PC-3 (cell line): Measurements from ENCODE around the gene FLNB. TPM values are rescaled to one million over a fixed set of nuclear protein-coding genes. Genes with fewer than 3 reads are reported as not detected.

ENCODE experiments used
- ATAC-seq: fragments of 200-7000 bp; cut with Tn5 transposase; 2 replicates; pipeline ENCODE4 v1.9.1; 2020; ENCODE audit warnings: mild to moderate bottlenecking, moderate library complexity
- BruUV-seq: library from RNA; stranded (reverse); fragments of 400-500 nt; replicated peaks from 2 replicates; lab custom pipeline; 2021; lab: Mats Ljungman, UMichigan
- CTCF ChIA-PET: fragments of 300-600 bp; sonication (Branson Sonifier 250); formaldehyde crosslinking; loops from one replicate; lab custom pipeline; 2022; ENCODE audit warnings: antibody characterized with exemption; lab: Charles Lee
- POLR2A ChIA-PET: fragments of 300-600 bp; sonication (Branson Sonifier 250); formaldehyde crosslinking; loops from one replicate; lab custom pipeline; 2022; ENCODE audit warnings: antibody characterized with exemption; ENCODE audit not compliant: unreplicated experiment; lab: Charles Lee
- DNase-seq: peaks from one replicate; pipeline ENCODE4 v3.0.0-alpha.2; 2015
- H2AFZ ChIP-seq: fragments of 300-600 bp; sonication (generic); 2 replicates; pipeline ENCODE4 v1.6.0; 2016; ENCODE audit warnings: antibody characterized with exemption, low read length
- H3F3A ChIP-seq: fragments of 300-600 bp; sonication (generic); one replicate; pipeline ENCODE4 v1.6.0; 2017; ENCODE audit warnings: antibody characterized with exemption, low read length, control low read depth, mild to moderate bottlenecking; ENCODE audit not compliant: unreplicated experiment
- H3K27ac ChIP-seq: fragments of 300-600 bp; sonication (generic); 2 replicates; pipeline ENCODE4 v1.5.1; 2016; ENCODE audit warnings: mild to moderate bottlenecking, low read length
- H3K27me3 ChIP-seq: fragments of 300-600 bp; sonication (generic); 2 replicates; pipeline ENCODE4 v1.6.1; 2016; ENCODE audit warnings: low read length, mixed read lengths
- H3K36me3 ChIP-seq: fragments of 300-600 bp; sonication (generic); 2 replicates; pipeline ENCODE4 v1.6.1; 2016; ENCODE audit warnings: low read depth, mixed run types, low read length, mixed read lengths
- H3K4me1 ChIP-seq: fragments of 300-600 bp; sonication (generic); 2 replicates; pipeline ENCODE4 v1.5.1; 2016; ENCODE audit warnings: low read length; ENCODE audit not compliant: insufficient read depth
- H3K4me2 ChIP-seq: fragments of 300-600 bp; sonication (generic); 2 replicates; pipeline ENCODE4 v1.6.0; 2016; ENCODE audit warnings: low read length
- H3K4me3 ChIP-seq: fragments of 300-600 bp; sonication (generic); 2 replicates; pipeline ENCODE4 v1.5.1; 2016; ENCODE audit warnings: mild to moderate bottlenecking, low read length, mixed read lengths
- H3K79me2 ChIP-seq: fragments of 300-600 bp; sonication (generic); 2 replicates; pipeline ENCODE4 v1.6.1; 2017; ENCODE audit warnings: low read length, mixed read lengths
- H3K9ac ChIP-seq: fragments of 300-600 bp; sonication (generic); 2 replicates; pipeline ENCODE4 v1.6.0; 2016; ENCODE audit warnings: mild to moderate bottlenecking, low read length
- H3K9me2 ChIP-seq: fragments of 300-600 bp; sonication (generic); replicated peaks from 2 replicates; pipeline ENCODE4 v1.6.1; 2016; ENCODE audit warnings: mixed run types, low read length, mixed read lengths
- H3K9me3 ChIP-seq: fragments of 300-600 bp; sonication (generic); 2 replicates; pipeline ENCODE4 v1.6.1; 2016; ENCODE audit warnings: low read length, mixed read lengths
- H4K20me1 ChIP-seq: fragments of 300-600 bp; sonication (generic); 2 replicates; pipeline ENCODE4 v1.6.1; 2016; ENCODE audit warnings: low read length, mixed read lengths
- EZH2 ChIP-seq: fragments of 300-600 bp; sonication (generic); IDR thresholded peaks from one replicate; pipeline ENCODE4 v1.6.1; 2017; ENCODE audit warnings: antibody characterized with exemption, mild to moderate bottlenecking, low read length; ENCODE audit not compliant: unreplicated experiment
- EZH2phosphoT487 ChIP-seq: fragments of 300-600 bp; sonication (generic); IDR thresholded peaks from 2 replicates; pipeline ENCODE4 v1.6.1; 2018; ENCODE audit warnings: mild to moderate bottlenecking, antibody characterized with exemption, low read length, borderline replicate concordance
- intact Hi-C: fragments of 100-400 bp; cut with micrococcal nuclease; formaldehyde crosslinking; loops from 2 replicates; pipeline ENCODE4 v1.9.0; 2023
- total RNA-seq: library from RNA; depleted of rRNA; stranded (reverse); fragments of >200 nt; gene quantifications from 2 replicates; pipeline ENCODE4 v1.2.3, GENCODE V29; 2014
- TF ChIP-seq, protein P1 (sequence below): fragments of 300-600 bp; sonication (generic); conservative IDR thresholded peaks from 2 replicates; pipeline ENCODE4 v1.5.1; 2017; ENCODE audit warnings: antibody characterized with exemption, low read depth, mild to moderate bottlenecking, low read length

The FLNB gene
- total RNA-seq, 1 experiment from 2014 or later: 505 TPM

DNA sequence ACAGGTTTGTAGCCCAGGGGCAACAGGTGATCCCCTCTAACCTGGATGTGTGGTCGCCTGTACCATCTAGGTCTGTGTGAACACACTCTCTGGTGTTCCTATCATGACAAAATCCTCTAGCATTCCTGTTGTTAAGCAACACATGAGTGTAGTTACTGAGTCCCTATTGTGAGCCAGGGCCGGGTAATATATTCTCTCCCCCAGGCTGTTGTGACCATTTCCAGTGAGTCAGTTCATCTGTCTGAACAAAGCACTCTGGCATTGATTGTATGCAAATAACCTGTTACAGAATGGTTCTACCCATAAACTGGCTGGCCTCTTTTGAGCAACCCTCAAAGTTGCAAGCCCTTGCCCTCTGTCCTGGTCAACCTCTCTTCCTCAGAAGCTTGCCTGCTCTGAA lies 2.6 kb upstream of the FLNB start:
- H3K9ac ChIP-seq: peak overlapping the region; percentile 51
- no peaks in the 10 kb centered on the region for H3K9me2 ChIP-seq
- H4K20me1 ChIP-seq: peaks cover 21% of the 10 kb centered on the region
- H3K36me3 ChIP-seq: peaks cover 9% of the 10 kb centered on the region; the same call in 1 of the 2 replicates
- TF ChIP-seq, protein P1, sequence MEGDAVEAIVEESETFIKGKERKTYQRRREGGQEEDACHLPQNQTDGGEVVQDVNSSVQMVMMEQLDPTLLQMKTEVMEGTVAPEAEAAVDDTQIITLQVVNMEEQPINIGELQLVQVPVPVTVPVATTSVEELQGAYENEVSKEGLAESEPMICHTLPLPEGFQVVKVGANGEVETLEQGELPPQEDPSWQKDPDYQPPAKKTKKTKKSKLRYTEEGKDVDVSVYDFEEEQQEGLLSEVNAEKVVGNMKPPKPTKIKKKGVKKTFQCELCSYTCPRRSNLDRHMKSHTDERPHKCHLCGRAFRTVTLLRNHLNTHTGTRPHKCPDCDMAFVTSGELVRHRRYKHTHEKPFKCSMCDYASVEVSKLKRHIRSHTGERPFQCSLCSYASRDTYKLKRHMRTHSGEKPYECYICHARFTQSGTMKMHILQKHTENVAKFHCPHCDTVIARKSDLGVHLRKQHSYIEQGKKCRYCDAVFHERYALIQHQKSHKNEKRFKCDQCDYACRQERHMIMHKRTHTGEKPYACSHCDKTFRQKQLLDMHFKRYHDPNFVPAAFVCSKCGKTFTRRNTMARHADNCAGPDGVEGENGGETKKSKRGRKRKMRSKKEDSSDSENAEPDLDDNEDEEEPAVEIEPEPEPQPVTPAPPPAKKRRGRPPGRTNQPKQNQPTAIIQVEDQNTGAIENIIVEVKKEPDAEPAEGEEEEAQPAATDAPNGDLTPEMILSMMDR: no peak
- H3K9me3 ChIP-seq: no peaks in the 10 kb centered on the region
- peak overlapping the region; percentile 42 for H3K4me2 ChIP-seq
- no peak overlapping the region for H2AFZ ChIP-seq
- H3F3A ChIP-seq: peaks cover 4% of the 10 kb centered on the region
- intact Hi-C loops: loop anchor here (1.0 to 10.0 kb wide), 4 partner anchors 27 to 157 kb away; no protein-coding TSS in a partner anchor
- no peaks in the 10 kb centered on the region for H3K27me3 ChIP-seq
- BruUV-seq: no TSS peak
- peaks cover 37% of the 10 kb centered on the region for H3K79me2 ChIP-seq
- no peak overlapping the region for H3K4me3 ChIP-seq
- peak overlapping the region; percentile 89 for H3K27ac ChIP-seq
- H3K4me1 ChIP-seq: peaks cover 39% of the 10 kb centered on the region
- CTCF ChIA-PET: no interaction called here
- POLR2A ChIA-PET: no interaction called here
- ATAC-seq (peak; percentile 33), DNase-seq (peak; percentile 94)

DNA sequence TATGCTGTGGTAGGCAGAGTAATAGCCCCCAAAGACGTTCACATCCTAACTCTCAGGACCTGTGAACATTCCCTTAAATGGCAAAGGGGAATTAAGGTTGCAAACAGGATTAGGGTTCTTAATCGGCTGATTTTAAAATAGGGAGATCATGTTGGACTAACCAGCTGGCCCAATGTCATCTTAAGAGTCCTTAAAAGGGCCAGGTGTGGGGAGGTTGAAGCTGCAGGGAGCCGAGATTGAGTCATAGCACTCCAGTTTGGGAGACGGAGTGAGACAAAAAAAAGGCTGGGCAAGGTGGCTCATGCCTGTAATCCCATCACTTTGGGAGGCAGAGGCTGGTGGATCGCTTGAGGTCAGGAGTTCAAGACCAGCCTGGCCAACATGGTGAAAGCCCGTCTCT lies 1.6 kb upstream of the FLNB start:
- POLR2A ChIA-PET: no interaction called here
- ATAC-seq: no peak
- peak overlapping the region; percentile 89 for H3K27ac ChIP-seq

DNA sequence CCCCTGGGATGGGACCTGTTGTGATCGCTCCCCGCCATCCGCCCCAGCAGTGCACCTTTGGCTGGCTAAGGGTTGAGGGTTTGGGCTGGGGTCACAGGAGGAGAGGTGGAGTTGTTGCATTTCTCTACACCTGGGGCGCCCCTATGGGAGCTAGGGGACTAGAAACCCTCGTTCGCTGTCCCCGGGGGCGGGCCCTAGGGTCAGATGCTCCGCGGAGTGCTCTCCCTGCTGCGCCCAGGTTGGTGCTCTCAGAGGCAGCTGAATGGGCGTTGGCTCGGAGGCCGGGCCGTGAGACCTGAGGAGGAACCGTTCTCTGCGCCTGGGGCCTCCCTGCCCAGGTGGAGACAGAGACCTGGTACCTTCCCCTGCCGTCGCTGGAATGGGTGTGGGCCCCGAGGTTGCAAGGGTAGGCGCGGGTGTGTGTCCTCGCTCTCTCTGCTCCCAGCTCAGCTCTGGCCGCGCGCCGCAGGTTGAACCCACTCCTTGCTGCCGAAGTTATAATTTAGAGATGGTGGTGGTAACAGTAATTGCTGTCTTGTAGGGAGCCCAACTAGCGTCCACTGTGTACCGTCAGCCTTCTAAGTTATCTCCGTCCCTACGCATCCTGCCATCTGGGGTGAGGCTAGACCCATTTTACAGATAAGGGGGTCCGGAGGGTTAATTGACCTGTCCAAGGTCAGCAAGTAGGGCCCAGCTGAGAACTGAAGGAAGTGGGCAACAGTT lies 965 bp downstream of the FLNB start:
- BruUV-seq: TSS peak; percentile 58
- CTCF ChIA-PET: no interaction called here
- Histone ChIP-seq H2AFZ (no peak overlapping the region), H4K20me1 (peaks cover 56% of the 10 kb centered on the region), H3K9me3 (no peaks in the 10 kb centered on the region), H3K79me2 (peaks cover 72% of the 10 kb centered on the region), H3K9ac (peak overlapping the region; percentile 97), H3K27me3 (no peaks in the 10 kb centered on the region), H3F3A (no peaks in the 10 kb centered on the region), H3K27ac (peak overlapping the region; percentile 66), H3K36me3 (peaks cover 19% of the 10 kb centered on the region), H3K9me2 (no peaks in the 10 kb centered on the region), H3K4me2 (peak overlapping the region; percentile 84), H3K4me1 (peaks cover 62% of the 10 kb centered on the region), H3K4me3 (peak overlapping the region; percentile 96)
- DNase-seq: no peak
- no peak for ATAC-seq
- no peak for TF ChIP-seq EZH2
- TF ChIP-seq EZH2phosphoT487: no peak
- TF ChIP-seq, protein P1: no peak
- POLR2A ChIA-PET: interaction anchor here (0.6 to 1.7 kb wide), 2 partner anchors 31 to 77 kb away, joined by 3 to 6 read pairs; no protein-coding TSS in a partner anchor
- intact Hi-C loops: loop anchor here (5.0 to 10.0 kb wide), 2 partner anchors 144 to 153 kb away; no protein-coding TSS in a partner anchor

More for the DNA sequence above, 1.6 kb upstream of the FLNB start:
- Histone ChIP-seq H3K4me1 (peaks cover 42% of the 10 kb centered on the region), H3K4me2 (peak overlapping the region; percentile 1; the same call in 1 of the 2 replicates), H3K79me2 (peaks cover 47% of the 10 kb centered on the region), H3K9ac (no peak overlapping the region), H2AFZ (no peak overlapping the region), H3F3A (no peaks in the 10 kb centered on the region), H4K20me1 (peaks cover 31% of the 10 kb centered on the region), H3K27me3 (no peaks in the 10 kb centered on the region), H3K36me3 (peaks cover 13% of the 10 kb centered on the region), H3K4me3 (no peak overlapping the region), H3K9me2 (no peaks in the 10 kb centered on the region), H3K9me3 (no peaks in the 10 kb centered on the region)
- DNase-seq: peak; percentile 57
- intact Hi-C loops: loop anchor here (5.0 to 10.0 kb wide), 2 partner anchors 142 to 156 kb away; no protein-coding TSS in a partner anchor
- CTCF ChIA-PET: no interaction called here
- TF ChIP-seq EZH2phosphoT487: no peak
- no peak for TF ChIP-seq EZH2
- TF ChIP-seq, protein P1: no peak
- no TSS peak for BruUV-seq
